Activated naive CD8-positive, alpha-beta T cell treated with anti-CD3 and anti-CD28 coated beads, Interleukin-2, amount 50 U/mL, for 24 hours (primary cell): ENCODE measurements around the gene TBX10.
"Not testable (repeated sequence)": the region's sequence is repeated elsewhere in the genome, so short reads cannot be mapped to it uniquely, and the experiment has no call there.

Experiments
- ATAC-seq: fragments of 150-1000 bp; cut with Tn5 transposase; one replicate; pipeline ENCODE4 v1.10.0; 2021
- DNase-seq: peaks from one replicate; pipeline ENCODE4 v3.0.0; 2021
- H3K27ac Mint-ChIP-seq: one replicate; pipeline ENCODE4 v1.8.0; 2021; ENCODE audit warnings: mild to moderate bottlenecking, mixed read lengths
- H3K27me3 Mint-ChIP-seq: one replicate; pipeline ENCODE4 v1.8.0; 2021; ENCODE audit warnings: mixed read lengths
- H3K36me3 Mint-ChIP-seq: one replicate; pipeline ENCODE4 v1.8.0; 2021; ENCODE audit warnings: low read depth, mixed read lengths
- H3K4me1 Mint-ChIP-seq: one replicate; pipeline ENCODE4 v1.8.0; 2021; ENCODE audit warnings: mixed read lengths
- H3K4me3 Mint-ChIP-seq: one replicate; pipeline ENCODE4 v1.8.0; 2021; ENCODE audit warnings: mild to moderate bottlenecking, moderate library complexity, mixed read lengths
- H3K9me3 Mint-ChIP-seq: one replicate; pipeline ENCODE4 v1.8.0; 2021; ENCODE audit warnings: mixed read lengths

TBX10 gene

DNA sequence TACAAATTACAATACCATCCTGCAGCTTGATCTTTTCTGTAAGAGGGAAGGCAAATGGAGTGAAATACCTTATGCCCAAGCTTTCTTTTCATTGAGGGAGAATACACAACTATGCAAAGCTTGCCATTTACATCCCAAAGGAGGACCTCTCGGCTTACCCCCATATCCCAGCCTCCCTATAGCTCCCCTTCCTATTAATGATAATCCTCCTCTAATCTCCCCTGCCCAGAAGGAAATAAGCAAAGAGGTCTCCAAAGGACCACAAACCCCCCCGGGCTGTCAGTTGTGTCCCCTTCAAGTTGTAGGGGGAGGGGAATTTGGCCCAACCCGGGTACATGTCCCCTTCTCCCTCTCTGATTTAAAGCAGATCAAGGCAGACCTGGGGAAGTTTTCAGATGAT is 17.6 kb downstream of the TBX10 start:
- H3K4me1 Mint-ChIP-seq, H3K4me3 Mint-ChIP-seq, ATAC-seq, H3K27me3 Mint-ChIP-seq, DNase-seq, H3K36me3 Mint-ChIP-seq, H3K9me3 Mint-ChIP-seq, H3K27ac Mint-ChIP-seq: not testable (repeated sequence)

DNA sequence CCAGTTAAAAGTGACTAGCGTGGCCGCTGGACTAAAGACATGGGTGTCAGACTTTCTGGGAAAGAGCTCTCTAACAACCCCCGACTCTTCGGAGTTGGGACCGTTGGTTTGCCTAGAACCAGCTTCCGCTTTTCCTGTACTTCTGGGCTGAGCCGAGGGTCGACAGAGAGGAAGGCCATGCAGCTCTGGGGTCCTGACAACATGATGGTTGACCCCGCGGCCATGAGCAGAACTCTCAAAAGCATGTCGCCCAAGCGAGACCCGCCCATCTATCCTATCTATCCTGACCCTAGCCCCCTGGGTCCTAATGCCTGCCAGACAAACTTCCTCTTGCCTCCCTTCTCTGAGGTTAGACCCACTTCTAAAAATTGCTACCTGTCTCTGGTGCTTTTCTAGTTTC is 18.9 kb downstream of the TBX10 start:
- H3K27me3 Mint-ChIP-seq, H3K4me1 Mint-ChIP-seq, DNase-seq, ATAC-seq, H3K27ac Mint-ChIP-seq, H3K4me3 Mint-ChIP-seq, H3K9me3 Mint-ChIP-seq, H3K36me3 Mint-ChIP-seq: not testable (repeated sequence)

DNA sequence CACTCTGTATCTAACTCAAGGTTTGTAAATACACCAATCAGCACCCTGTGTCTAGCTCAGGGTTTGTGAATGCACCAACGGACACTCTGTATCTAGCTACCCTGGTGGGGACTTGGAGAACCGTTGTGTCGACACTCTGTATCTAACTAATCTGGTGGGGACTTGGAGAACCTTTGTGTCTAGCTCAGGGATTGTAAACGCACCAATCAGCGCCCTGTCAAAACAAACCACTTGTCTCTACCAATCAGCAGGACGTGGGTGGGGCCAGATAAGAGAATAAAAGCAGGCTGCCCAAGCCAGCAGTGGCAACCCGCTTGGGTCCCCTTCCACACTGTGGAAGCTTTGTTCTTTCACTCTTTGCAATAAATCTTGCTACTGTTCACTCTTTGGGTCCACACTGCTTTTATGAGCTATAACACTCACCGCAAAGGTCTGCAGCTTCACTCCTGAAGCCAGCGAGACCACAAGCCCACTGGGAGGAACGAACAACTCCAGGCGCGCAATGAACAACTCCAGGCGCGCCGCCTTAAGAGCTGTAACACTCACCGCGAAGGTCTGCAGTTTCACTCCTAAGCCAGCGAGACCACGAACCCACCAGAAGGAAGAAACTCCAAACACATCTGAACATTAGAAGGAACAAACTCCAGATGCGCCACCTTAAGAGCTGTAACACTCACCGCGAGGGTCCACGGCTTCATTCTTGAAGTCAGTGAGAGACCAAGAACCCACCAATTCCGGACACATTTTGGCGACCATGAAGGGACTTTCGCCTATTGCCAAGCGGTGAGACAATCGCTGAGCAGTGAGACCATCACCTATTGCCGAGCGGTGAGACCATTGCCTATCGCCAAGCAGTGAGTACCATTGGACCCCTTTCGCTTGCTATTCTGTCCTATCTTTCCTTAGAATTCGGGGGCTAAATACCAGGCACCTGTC is 19.6 kb downstream of the TBX10 start:
- DNase-seq, ATAC-seq, H3K27ac Mint-ChIP-seq, H3K9me3 Mint-ChIP-seq, H3K36me3 Mint-ChIP-seq, H3K27me3 Mint-ChIP-seq, H3K4me3 Mint-ChIP-seq: not testable (repeated sequence)
- peaks cover 14% of the 10 kb centered on the region for H3K4me1 Mint-ChIP-seq

DNA sequence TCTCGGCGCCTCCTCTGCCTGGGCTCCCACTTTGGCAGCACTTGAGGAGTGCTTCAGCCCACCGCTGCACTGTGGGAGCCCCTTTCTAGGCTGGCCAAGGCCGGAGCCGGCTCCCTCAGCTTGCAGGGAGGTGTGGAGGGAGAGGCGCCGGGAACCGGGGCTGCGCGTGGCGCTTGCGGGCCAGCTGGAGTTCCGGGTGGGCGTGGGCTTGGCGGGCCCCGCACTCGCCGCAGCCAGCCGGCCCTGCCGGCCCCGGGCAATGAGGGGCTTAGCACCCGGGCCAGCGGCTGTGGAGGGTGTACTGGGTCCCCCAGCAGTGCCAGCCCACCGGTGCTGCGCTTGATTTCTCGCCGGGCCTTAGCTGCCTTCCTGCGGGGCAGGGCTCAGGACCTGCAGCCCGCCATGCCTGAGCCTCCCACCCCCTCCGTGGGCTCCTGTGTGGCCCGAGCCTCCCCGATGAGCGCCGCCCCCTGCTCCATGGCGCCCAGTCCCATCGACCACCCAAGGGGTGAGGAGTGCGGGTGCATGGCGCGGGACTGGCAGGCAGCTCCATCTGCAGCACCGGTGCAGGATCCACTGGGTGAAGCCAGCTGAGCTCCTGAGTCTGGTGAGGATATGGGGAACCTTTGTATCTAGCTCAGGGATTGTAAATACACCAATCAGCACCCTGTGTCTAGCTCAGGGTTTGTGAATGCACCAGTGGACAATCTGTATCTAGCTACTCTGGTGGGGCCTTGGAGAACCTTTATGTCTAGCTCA is 20.5 kb downstream of the TBX10 start:
- not testable (repeated sequence) for H3K27me3 Mint-ChIP-seq, H3K9me3 Mint-ChIP-seq, H3K4me3 Mint-ChIP-seq, H3K36me3 Mint-ChIP-seq, ATAC-seq, H3K27ac Mint-ChIP-seq, DNase-seq
- peaks cover 23% of the 10 kb centered on the region for H3K4me1 Mint-ChIP-seq

GRCh38 chr11:67617243-67617953 is 22.2 kb downstream of the TBX10 start:
- Mint-ChIP-seq H3K27me3 (peaks cover 1% of the 10 kb centered on the region), H3K27ac (peak overlapping the region; percentile 56), H3K9me3 (no peaks in the 10 kb centered on the region), H3K4me1 (peaks cover 37% of the 10 kb centered on the region), H3K4me3 (peak overlapping the region; percentile 4), H3K36me3 (peaks cover 9% of the 10 kb centered on the region)
- ATAC-seq, result no peak
- DNase-seq, result no peak

- Mint-ChIP-seq H3K27ac (peak overlapping the region; percentile 56), H3K4me3 (peak overlapping the region; percentile 60), H3K9me3 (no peaks in the 10 kb centered on the region), H3K4me1 (peaks cover 37% of the 10 kb centered on the region), H3K27me3 (peaks cover 1% of the 10 kb centered on the region), H3K36me3 (peaks cover 12% of the 10 kb centered on the region)
- DNase-seq (no peak), ATAC-seq (no peak)
Observed at GRCh38 chr11:67616431-67617242, 22.9 kb downstream of the TBX10 start.

GRCh38 chr11:67615728-67616430 is 23.7 kb downstream of the TBX10 start:
- Mint-ChIP-seq H3K9me3 (no peaks in the 10 kb centered on the region), H3K4me3 (peak overlapping the region; percentile 60), H3K27ac (peak overlapping the region; percentile 56), H3K4me1 (peaks cover 37% of the 10 kb centered on the region), H3K36me3 (peaks cover 12% of the 10 kb centered on the region), H3K27me3 (peaks cover 1% of the 10 kb centered on the region)
- DNase-seq, result no peak
- ATAC-seq, result no peak

- ATAC-seq (peak; percentile 49), DNase-seq (peak; percentile 86)
- Mint-ChIP-seq H3K4me3 (peak overlapping the region; percentile 76), H3K4me1 (peaks cover 37% of the 10 kb centered on the region), H3K27ac (peak overlapping the region; percentile 91), H3K27me3 (peaks cover 1% of the 10 kb centered on the region), H3K9me3 (no peaks in the 10 kb centered on the region), H3K36me3 (peaks cover 16% of the 10 kb centered on the region)
Observed at GRCh38 chr11:67614730-67615714, 24.5 kb downstream of the TBX10 start.

GRCh38 chr11:67613960-67614715 is 25.4 kb downstream of the TBX10 start:
- Mint-ChIP-seq H3K27me3 (peaks cover 1% of the 10 kb centered on the region), H3K4me3 (peak overlapping the region; percentile 76), H3K27ac (peak overlapping the region; percentile 91), H3K36me3 (peaks cover 21% of the 10 kb centered on the region), H3K9me3 (no peaks in the 10 kb centered on the region), H3K4me1 (peaks cover 38% of the 10 kb centered on the region)
- DNase-seq (peak; percentile 84), ATAC-seq (peak; percentile 85)

GRCh38 chr11:67613313-67613959 is 26.1 kb downstream of the TBX10 start:
- H3K4me1 Mint-ChIP-seq, result peaks cover 45% of the 10 kb centered on the region
- ATAC-seq (no peak), DNase-seq (no peak)
- peak overlapping the region; percentile 91 for H3K27ac Mint-ChIP-seq
- H3K4me3 Mint-ChIP-seq, result peak overlapping the region; percentile 76
- H3K9me3 Mint-ChIP-seq, result no peaks in the 10 kb centered on the region
- peaks cover 26% of the 10 kb centered on the region for H3K36me3 Mint-ChIP-seq
- peaks cover 1% of the 10 kb centered on the region for H3K27me3 Mint-ChIP-seq

DNA sequence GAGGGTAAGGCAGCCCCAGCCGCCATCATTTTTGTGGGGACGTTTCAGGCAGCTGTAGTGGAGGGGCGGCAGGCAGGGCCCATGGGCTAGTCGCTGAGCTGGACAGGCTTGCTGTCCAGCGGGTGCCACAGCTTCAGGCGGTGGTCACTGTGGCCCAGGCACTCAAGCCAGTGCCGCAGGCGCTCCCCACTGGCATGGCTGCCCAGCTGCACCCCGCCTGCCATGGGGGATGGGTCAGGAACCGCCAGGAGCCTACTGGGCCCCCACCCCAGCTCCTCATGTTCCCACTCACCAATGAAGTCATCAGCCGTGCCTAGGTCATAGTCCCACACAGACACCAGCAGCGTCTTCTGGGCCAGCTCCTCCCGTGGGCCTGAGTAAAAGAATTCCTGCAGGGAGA is 26.8 kb downstream of the TBX10 start:
- Mint-ChIP-seq H3K36me3 (peaks cover 28% of the 10 kb centered on the region), H3K27me3 (peaks cover 1% of the 10 kb centered on the region), H3K4me3 (no peak overlapping the region), H3K9me3 (no peaks in the 10 kb centered on the region), H3K27ac (peak overlapping the region; percentile 73), H3K4me1 (peaks cover 51% of the 10 kb centered on the region)
- ATAC-seq, result no peak
- no peak for DNase-seq
